SKM-1 (cell line): ENCODE results near the gene KIAA1958.
"Not testable (repeated sequence)": the region's sequence is repeated elsewhere in the genome, so short reads cannot be mapped to it uniquely, and the experiment has no call there.

ENCODE experiments used
- DNase-seq: peaks from one replicate; lab custom pipeline; 2025; ENCODE audit not compliant: unreplicated experiment; lab: John Stamatoyannopoulos, UW

Gene KIAA1958

DNA sequence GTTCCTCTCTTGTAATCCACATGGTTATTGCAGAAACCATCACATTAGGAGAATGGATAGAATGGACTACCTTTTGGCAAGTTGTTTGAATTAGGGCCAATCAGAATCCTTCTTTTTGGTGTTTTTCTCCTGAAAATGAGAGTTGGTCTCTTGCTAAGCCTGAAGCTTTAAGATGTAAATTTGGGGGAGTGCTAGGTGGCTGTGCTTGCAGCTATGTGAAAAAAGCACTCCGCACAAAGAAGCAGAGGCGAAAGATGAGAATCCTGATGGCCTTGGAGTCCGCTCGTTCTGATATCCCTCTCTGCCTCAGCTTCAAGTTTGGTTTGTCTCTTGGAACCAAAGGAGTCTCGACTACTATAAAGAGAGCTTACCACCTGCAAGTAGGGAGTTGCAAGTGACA lies 167.7 kb downstream of the KIAA1958 start:
- no peak for DNase-seq

DNA sequence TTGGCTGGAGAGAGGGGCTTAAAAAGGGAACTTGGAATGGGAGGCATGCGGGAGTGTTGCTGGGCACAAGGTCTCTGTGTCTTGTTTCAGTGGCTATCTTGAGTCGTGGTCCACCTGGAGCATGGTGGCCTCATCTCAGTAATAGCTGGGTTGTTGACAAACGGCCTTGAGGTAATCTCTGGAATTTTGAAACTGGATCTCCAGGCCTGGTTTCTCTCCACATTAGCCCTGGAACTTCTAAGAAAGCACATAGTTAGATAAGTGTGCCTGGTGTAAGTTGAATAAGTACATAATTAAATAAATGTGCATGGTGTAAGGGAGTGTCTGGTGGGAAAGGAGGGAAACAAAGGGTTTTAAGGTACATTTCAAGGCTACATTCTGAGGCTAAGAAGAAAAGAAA lies 169.0 kb downstream of the KIAA1958 start:
- DNase-seq: no peak

DNA sequence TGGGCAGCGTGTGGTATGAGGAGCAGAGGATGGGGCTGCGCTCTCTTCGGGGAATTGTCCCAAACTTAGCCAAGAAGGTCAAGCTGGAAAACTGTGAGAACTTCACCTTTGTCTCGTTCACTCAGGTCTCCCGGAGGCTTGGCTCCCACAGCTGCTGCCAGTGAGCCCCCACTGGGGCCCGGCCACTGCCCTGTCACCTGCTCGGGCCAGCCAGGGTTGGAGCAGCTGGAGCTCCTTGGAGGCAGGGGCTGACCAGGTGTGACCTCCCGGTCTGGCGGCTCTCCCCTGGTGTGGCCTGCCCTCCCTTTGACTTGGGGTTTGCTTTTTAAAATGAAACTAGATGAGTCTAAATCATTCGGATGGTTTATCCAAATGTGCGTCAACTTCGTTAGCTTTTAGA lies 173.3 kb downstream of the KIAA1958 start:
- no peak for DNase-seq

DNA sequence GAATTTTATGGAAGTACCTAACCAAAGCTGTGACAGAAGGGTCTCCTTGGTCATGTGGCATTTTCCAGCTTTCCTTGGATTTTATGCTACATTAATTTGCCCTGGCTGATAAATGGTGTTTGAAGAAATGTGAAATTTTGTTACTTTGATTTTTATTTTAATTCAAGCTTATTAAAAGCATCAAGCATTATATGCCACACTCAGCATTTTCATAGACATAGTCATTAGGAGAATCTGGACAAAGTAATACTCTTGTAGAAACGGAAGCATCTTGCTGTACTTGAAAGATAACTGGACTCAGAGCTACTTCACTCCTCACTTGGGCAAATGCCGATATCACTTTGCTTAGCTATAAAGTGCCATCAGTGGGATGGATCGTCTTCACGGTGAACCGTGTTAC lies 177.1 kb downstream of the KIAA1958 start:
- DNase-seq: no peak

DNA sequence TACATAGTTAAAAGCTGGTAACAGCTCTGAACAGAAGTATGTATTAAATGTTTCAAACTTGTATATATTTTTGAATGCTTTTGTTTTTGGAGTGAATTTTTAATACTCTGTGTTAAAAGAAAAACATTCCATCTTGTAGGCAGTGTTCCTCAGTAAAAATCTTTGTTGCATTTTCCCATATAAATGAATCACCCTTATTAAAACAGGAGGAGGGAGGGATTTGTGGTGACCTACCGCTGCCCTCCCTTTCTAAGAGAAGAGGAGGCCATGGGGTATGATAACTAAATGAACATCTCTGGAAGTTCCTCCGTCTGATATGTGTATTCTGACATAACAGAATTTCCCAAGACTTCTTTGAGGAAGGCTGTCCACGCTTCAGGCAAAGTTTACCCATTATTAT lies 177.9 kb downstream of the KIAA1958 start:
- DNase-seq: no peak

DNA sequence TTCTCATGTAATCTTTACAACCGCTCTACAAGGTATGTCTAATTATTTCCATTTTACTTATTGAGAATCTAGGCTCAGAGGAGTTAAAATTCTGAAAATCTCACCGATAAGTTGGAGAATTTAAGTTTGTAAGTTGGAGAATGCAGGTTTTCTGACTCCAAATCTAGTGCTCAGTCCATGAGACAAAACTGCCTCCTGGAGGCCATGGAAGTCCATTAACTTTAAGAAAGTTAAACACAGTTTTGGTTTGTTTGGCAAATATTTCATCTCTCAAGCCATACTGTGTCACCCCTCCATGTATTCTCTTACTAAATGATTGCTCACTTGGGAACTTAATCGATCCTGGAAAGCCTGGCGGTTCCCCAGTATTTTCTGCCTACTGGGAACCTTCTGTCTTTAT lies 178.7 kb downstream of the KIAA1958 start:
- DNase-seq: no peak

DNA sequence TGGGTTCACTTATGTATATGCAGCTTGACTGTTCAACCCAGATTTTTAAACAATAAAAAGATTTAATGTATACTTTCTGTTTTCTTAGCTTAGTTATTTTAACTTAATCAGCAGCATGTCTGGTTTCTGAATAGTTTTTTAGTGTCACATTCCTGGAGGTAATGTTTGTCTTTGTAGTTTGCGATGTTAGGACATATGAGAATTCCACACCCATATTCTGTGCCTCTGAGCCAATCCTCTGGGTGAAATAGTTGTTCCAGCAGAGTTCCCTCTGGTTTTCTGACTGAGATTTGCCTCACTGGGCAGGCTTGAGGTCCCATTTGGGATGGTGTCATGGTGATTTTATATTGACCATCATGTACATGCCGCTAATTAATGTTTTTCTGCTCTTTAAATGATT lies 182.7 kb downstream of the KIAA1958 start:
- DNase-seq: no peak

DNA sequence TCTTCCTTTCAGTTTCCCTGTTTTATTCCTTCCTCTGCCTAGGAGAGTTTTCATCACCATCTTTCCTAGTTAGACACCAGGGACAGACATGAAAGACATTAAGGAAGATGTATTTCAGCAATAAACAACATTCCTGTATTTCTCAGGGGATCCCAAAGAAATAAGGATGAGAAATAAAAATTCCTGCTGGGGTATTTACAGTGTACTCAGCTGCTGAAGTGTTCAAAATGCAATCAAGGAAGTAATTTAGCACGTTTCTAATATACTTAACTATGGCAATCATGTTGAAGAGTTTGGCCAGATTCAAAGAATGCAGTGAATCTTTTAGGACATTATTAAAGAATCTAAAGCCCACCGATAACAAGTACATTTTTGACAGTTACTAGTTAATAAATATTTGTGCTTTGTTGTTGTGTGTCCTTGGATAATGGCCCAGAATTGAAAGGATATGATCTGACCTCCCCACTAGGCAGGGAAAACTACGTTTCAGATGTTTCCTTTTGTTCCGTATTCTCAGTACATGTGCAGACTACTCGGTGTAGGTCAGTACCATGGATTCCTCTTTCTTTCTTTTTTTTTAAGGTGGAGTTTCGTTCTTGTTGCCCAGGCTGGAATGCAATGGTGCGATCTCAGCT lies 184.5 kb downstream of the KIAA1958 start:
- DNase-seq: no peak

DNA sequence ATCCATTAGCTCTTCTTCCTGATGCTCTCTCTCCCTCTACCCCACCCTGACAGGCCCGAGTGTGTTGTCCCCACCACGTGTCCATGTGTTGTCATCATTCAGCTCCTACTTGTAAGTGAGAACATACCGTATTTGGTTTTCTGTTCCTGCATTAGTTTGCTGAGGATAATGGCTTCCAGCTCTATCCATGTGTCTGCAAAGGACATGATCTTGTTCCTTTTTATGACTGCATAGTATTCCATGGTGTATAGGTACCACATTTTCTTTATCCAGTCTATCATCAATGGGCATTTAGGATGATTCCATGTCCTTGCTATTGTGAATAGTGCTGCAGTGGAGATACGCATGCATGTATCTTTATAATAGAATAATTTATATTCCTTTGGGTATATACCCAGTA lies 186.6 kb downstream of the KIAA1958 start:
- DNase-seq: not testable (repeated sequence)

DNA sequence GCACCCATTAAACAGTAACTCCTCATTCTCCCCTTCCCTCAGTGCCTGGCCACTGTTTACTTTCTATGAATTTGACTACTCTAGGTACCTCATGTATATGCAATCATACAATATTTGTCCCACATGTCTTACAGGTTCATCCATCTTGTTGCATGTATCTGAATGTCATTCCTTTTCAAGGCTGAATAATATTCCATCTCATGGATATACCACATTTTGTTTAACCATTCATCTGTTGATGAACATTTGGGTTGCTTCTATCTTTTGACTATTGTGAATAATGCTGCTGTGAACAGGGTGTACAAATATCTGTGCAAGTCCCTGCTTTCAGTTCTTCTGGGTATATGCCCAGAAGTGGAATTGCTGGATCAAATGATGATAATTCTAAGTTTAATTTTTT lies 190.4 kb downstream of the KIAA1958 start:
- DNase-seq: no peak

DNA sequence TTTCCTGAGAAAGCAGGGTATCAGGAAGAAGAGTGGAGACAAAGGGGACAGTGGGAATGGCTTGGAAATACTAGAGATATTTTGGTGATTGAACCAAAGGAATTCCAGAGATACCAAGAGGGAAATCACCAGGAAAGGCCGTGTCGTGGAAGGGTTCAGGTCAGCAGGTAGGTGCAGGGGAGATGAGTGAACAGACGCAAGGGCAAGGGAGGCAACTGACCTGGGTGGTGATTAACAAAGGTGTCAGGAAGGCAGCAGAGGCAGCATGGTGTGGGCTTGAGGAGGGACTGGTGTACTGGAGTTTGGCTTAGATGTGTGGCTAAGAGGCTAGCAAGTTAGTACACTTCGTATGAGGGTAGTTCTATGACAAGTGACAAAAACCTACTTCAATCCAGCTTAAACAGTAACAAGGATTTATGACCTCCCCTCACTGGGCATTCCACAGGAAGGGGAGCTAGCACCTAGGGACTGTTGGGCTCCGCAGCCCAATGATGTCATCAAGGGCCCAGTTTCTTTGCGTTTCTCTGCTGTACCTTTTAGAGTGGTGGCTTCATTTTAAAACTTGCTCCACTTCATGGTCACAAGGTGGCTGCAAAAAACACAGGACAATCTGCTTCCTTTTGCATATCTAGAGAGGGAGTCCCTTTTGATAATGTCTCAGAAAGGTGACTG lies 194.2 kb downstream of the KIAA1958 start:
- no peak for DNase-seq

DNA sequence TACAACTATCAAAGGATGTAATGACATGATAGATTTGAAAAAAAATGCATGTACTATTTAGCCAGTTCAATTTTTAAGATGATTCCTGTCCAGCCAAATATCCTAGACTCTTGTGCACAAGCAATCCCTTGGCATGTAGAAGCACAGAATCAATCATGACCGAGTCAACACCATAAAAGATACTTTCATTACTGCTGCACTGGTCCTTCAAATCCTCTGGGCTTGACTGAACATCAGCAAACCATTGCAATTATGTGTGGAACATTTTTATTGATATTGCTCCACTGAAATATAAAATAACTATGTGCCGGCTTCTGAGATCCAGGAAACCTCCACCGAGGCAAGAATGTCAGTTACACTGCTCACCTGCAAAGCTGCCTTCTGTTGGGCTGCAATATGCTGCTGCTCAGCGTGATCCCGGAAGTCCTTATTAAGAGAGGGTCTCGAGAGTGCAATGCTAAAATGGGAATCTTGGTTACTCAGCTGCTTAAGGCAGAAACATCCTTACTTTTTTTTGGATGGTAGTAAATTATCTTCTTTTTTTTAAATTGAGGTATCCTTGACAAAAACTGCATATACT lies 202.6 kb downstream of the KIAA1958 start:
- no peak for DNase-seq

DNA sequence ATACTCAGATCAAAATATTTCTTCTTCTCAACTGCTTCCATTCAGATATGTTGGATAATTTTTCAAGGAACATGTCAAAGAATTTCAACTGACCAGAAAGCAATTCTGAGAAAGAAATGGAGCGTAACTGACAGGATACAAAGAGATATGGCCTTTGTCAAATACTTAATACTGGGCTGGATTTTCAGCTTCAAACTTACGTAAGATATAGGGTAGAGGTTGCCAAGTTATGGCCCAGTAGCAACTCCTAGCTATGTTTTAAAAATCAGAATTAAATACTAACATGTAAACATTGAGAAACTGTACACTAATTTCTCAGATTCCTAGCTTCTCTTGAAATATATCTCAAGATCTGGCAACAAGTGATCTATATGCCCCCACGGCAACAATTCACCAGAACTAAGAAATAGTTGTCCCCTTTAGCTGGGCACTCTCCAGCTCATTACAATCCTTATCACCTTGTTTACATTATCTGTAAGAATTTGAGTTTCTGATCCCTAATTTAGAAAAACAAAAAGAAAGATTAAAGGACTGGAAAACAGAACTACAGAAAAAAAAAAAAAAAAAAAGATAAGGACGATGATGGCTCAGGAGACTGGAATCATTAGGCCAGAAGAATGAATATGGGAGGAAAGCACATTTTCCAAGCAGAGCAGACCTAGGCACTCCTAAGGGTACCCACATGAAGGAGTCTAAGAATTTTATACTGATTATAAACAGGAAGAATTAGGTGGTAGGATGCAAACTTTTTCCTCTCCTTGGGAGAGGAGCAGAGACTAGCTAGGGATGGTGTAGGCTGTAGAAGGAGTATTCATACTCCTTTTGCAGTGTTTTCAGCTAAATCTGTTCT lies 208.3 kb downstream of the KIAA1958 start:
- DNase-seq: no peak

DNA sequence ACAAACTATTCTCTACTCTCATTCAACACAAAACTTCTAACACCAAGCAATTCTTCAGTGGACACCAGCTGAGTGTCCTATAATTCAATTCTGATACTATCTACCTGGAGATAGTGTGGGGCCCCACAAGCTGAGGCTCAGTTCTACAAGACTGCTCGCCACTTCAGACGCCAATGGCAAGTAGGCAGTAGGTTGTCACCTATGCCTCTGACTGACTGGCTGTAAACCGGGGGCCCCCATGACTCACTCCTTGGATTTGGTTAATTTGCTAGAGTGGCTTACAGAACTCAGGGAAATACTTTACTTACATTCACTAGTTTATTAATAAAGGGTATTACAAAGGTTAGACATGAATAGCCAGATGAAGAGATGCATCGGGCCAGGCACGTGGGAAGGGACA lies 209.8 kb downstream of the KIAA1958 start:
- DNase-seq: no peak

DNA sequence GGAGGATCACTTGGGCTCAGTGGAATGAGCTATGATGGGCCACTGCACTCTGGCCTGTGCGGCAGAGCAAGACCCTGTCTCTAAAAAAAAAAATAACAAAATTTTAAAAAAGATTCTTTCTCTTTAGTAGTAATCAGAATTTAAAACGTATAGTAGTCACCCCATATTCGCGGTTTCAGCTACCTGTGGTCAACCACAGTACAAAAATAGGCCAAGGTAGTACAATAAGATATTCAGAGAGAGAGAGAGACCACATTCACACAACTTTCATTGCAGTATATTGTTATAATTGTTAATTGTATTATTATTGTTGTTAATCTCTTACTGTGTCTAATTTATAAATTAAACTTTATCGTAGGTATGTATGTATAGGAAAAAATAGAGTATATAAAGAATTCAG lies 212.6 kb downstream of the KIAA1958 start:
- DNase-seq: no peak

DNA sequence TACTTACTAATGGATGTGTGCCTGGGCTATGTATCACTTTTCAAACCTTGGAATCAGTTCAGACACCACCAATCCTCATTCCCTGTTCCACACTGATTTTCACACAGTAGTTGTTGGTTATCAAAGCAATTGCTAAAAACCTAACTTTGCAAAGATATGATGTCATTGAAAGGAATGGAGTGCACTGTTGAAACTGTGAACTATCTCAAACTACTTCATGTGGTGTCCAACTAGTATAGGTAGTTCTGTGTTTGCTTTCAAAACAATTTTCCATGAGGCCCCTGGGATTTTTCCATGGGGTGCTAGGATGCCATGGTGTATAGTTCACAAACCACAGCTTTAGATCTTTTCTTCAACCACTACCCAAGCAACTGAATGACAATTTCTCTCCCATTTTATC lies 213.5 kb downstream of the KIAA1958 start:
- DNase-seq: no peak

DNA sequence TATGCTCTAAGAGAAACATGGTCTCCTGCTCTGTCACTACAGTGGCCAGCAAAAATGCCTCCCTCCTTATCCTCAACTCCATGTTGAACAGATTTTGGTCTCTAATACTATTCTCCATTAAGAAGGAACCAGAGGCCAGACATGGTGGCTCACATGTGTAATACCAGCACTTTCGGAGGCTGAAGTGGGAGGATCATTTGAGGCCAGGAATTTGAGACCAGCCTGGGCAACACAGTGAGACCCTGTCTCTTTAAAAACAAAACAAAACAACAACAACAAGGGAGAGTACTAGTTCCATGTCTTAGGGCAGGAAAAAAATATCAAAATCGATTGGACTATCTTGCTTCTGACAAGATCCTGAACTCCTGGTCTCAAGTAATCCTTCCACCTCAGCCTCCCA lies 216.7 kb downstream of the KIAA1958 start:
- no peak for DNase-seq

DNA sequence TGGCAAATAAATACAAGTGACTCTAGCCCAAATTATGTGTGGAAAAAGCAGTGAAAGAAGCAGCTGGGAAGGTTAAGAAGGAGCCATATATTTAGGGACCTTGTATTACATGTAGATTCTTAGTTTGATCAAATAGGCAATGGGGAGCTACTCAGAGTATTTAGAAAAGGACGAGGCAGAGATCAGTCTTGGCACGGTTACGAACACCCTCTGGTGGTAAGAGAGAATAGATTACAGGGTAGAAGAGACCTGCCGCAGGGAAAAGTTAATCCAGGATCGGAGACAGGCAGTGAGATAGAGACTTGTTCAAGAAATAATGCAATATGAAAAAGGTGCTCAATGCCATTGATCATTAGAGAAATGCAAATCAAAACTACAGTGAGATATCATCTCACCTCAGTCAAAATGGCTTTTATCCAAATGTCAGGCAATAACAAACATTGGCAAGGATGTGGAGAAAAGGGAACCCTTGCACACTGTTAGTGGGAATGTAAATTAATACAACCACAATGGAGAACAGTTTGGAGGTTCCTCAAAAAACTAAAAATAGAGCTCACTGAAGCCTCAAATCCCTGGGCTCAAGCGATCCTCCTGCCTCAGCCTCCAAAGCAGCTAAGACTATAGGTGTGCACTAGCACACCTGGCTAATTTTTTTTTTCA lies 219.3 kb downstream of the KIAA1958 start:
- no peak for DNase-seq

DNA sequence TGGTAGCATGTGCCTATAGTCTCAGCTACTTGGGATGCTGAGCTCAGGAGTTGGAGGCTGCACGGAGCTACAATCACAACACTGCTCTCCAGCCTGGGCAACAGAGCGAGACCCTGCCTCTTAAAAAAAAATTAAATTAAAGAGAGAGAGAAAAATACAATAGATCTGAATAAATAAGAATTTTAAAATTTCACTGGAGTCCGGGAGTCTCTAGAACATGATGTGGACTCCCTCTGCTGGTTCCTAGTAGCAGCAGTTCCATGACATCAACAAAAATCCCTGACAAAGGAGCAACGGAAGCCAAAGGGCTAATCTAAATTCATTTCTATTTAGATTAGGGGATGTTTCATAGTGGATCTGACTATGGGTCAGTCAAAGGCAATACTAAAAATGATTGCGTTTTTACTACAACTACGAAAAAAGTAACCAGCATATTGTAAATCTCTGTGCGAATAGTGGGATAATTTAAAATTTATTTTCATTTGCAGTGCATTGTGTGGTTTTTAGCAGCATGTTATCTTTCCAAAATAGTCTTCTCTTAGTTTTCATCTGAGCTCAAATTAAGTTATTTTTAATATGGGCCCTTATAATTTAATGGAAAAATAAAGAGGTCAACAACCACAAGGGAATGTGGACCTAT lies 224.5 kb downstream of the KIAA1958 start:
- no peak for DNase-seq

DNA sequence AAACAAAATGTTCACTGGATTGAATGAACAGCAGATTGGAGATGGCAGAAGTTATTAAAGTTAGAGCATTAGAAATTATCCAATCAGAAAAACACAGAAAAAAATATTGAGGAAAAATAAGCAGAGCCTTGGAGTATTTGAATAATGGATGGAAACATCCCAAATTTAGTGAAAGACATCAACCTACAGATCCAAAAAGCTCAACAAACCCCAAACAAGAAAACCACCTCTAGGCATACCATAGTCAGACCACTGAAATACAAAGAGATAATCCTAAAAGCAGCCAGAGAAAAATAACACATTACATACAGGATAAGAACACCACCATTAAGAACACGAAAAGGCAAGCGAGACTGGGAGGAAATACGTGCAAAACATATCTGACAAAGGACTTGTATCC lies 226.1 kb downstream of the KIAA1958 start:
- DNase-seq: no peak
